Measurements from ENCODE around the gene HACD2.

DNA sequence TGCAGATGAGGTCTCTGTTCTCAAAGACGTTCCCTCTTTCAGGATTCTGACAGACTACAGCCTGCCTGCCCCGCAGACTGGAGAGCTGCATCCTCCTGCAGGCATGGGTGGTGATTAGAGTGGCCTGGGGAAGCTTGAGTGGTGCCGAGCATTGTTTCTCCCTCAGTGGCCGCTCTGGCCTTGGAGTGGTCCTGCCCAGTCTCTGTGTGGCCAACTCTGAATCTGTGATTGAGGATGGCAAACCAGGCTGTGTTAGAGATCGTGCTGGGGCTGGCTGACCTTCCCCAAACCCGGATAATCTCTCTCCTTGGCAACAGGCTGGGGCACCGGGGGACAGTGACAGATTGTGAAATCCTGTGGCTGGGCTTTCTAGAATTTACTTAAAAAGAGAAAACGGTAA lies 125.0 kb downstream of the HACD2 start:
- TF ChIP-seq, protein P1, sequence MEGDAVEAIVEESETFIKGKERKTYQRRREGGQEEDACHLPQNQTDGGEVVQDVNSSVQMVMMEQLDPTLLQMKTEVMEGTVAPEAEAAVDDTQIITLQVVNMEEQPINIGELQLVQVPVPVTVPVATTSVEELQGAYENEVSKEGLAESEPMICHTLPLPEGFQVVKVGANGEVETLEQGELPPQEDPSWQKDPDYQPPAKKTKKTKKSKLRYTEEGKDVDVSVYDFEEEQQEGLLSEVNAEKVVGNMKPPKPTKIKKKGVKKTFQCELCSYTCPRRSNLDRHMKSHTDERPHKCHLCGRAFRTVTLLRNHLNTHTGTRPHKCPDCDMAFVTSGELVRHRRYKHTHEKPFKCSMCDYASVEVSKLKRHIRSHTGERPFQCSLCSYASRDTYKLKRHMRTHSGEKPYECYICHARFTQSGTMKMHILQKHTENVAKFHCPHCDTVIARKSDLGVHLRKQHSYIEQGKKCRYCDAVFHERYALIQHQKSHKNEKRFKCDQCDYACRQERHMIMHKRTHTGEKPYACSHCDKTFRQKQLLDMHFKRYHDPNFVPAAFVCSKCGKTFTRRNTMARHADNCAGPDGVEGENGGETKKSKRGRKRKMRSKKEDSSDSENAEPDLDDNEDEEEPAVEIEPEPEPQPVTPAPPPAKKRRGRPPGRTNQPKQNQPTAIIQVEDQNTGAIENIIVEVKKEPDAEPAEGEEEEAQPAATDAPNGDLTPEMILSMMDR (tag by site-specific recombination; IDR thresholded peaks at IDR 0.05) = no peak
- TF ChIP-seq ZBTB8A (tag by site-specific recombination; IDR thresholded peaks at IDR 0.05) (no peak), ZNF174 (tag by site-specific recombination; IDR thresholded peaks at IDR 0.05) (no peak)
- TF ChIP-seq, protein P2, sequence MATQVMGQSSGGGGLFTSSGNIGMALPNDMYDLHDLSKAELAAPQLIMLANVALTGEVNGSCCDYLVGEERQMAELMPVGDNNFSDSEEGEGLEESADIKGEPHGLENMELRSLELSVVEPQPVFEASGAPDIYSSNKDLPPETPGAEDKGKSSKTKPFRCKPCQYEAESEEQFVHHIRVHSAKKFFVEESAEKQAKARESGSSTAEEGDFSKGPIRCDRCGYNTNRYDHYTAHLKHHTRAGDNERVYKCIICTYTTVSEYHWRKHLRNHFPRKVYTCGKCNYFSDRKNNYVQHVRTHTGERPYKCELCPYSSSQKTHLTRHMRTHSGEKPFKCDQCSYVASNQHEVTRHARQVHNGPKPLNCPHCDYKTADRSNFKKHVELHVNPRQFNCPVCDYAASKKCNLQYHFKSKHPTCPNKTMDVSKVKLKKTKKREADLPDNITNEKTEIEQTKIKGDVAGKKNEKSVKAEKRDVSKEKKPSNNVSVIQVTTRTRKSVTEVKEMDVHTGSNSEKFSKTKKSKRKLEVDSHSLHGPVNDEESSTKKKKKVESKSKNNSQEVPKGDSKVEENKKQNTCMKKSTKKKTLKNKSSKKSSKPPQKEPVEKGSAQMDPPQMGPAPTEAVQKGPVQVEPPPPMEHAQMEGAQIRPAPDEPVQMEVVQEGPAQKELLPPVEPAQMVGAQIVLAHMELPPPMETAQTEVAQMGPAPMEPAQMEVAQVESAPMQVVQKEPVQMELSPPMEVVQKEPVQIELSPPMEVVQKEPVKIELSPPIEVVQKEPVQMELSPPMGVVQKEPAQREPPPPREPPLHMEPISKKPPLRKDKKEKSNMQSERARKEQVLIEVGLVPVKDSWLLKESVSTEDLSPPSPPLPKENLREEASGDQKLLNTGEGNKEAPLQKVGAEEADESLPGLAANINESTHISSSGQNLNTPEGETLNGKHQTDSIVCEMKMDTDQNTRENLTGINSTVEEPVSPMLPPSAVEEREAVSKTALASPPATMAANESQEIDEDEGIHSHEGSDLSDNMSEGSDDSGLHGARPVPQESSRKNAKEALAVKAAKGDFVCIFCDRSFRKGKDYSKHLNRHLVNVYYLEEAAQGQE (tag by site-specific recombination; IDR thresholded peaks at IDR 0.05) = no peak

Data from HEK293 (cell line).